Mucosa of descending colon (tissue), 3 donors: ENCODE data around the gene RAB29. TPM values are rescaled to one million over a fixed set of nuclear protein-coding genes. Genes with fewer than 3 reads are reported as not detected.

Experiments
- ATAC-seq: fragments of 200-7000 bp; cut with Tn5 transposase; one replicate; pipeline ENCODE4 v1.9.1; 2020; ENCODE audit warnings: mild to moderate bottlenecking, moderate library complexity
- DNase-seq, 3 donors: peaks; one replicate each; pipeline ENCODE4 v3.0.0-alpha.2; 2020
- H3K36me3 ChIP-seq: fragments of 200-600 bp; one replicate; pipeline ENCODE4 v1.8.0; 2021; ENCODE audit warnings: low read depth, mild to moderate bottlenecking
- H3K4me1 ChIP-seq: fragments of 200-600 bp; one replicate; pipeline ENCODE4 v1.8.0; 2021; ENCODE audit warnings: low read depth, mild to moderate bottlenecking
- H3K4me3 ChIP-seq: fragments of 200-600 bp; one replicate; pipeline ENCODE4 v1.8.0; 2021; ENCODE audit warnings: mild to moderate bottlenecking
- H3K9me3 ChIP-seq: fragments of 200-600 bp; one replicate; pipeline ENCODE4 v1.8.0; 2021; ENCODE audit warnings: mild to moderate bottlenecking
- CTCF ChIP-seq: fragments of 200-600 bp; IDR thresholded peaks from one replicate; pipeline ENCODE4 v1.8.0; 2022; ENCODE audit warnings: antibody characterized with exemption, mild to moderate bottlenecking
- intact Hi-C, 2 donors: fragments of 100-400 bp; cut with DNase I in 1 of 2; cut with micrococcal nuclease in 1 of 2; formaldehyde crosslinking; loops; one replicate each; pipeline versions ENCODE4 v1.11.0 to v1.11.1; 2022; cut with DNase I, micrococcal nuclease
- total RNA-seq, 3 donors: library from RNA; stranded (reverse); fragmentation: NEBNext Ultra II Directional in 2 of 3; extraction: Animal tissue kit (Norgen Biotek cat#: 25700) in 2 of 3; gene quantifications; one replicate each; pipeline versions ENCODE4 v1.2.1 to v1.2.4, GENCODE V29; 2021 to 2023
- donor health status: DM: no; HTN: no; CAD: no; lungs with moderate emphysema.
- donor health status: DM: no; HTN: no; CAD: no.
- donor health status: DM: no; HTN: yes; CAD: no.

Gene RAB29
- total RNA-seq, 3 donors from 2014 or later = 4.7 to 27.5 (median 7.8) TPM

- TF ChIP-seq CTCF = no peak
- peak; percentile 33 for ATAC-seq
- intact Hi-C loops = no loop called here
- Histone ChIP-seq H3K4me1 (peaks cover 19% of the 10 kb centered on the region), H3K9me3 (no peaks in the 10 kb centered on the region), H3K4me3 (peak overlapping the region; percentile 65), H3K36me3 (no peaks in the 10 kb centered on the region)
- DNase-seq = peak in 1 of 3 donors; percentile 41
Observed at GRCh38 chr1:205748403-205749233, 26.7 kb downstream of the RAB29 start.

DNA sequence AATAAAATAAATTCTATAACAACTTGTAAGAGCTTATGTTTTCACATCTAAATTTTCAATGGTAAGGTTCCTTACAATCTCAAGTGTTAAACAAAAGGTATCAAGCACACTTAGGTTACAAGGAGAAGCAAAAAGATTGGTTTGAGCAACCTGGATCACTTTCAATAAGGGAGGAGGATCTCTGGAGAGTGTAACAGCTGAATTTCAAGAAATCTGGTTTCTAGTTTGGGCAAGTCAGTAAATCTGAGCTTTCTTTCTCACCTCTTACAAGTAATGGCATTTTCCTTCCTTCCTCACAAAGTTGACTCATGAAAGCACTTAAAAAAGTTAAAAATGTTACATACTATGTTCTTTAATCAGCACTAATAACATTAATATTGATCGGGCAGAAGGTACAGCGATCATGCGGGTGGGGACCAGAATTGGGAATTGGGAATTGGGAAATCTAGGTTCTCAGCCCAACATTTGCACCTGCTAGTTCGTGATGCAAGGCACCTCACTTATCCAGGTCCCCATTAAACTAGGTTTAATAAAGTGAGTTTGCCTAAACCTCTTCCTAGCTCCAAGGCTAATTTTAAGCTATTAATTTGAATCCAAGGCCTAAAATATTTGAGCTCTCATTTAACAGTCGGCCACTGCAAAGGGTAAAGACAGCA lies 28.4 kb downstream of the RAB29 start:
- Histone ChIP-seq H3K4me3 (no peak overlapping the region), H3K9me3 (no peaks in the 10 kb centered on the region), H3K4me1 (peaks cover 19% of the 10 kb centered on the region), H3K36me3 (no peaks in the 10 kb centered on the region)
- ATAC-seq = no peak
- no peak for TF ChIP-seq CTCF
- intact Hi-C loops = no loop called here
- DNase-seq = no peak

DNA sequence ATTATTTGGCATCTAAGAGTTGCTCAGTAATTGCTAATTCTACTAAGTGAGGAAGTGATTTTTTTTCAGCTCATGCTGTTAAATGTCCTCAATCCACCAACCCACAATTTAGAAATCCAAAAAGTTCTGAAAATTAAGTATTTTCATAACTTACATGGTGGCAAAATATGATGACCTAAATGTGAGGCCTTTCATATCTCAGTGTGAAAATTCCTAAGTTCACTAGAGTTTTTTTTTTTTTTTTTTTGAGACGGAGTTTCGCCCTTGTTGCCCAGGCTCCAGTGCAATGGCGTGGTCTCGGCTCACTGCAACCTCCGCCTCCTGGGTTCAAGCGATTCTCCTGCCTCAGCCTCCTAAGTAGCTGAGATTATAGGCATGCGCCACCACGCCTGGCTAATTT lies 30.9 kb downstream of the RAB29 start:
- ATAC-seq = no peak

GRCh38 chr1:205743977-205744376 lies 31.3 kb downstream of the RAB29 start:
- TF ChIP-seq CTCF = no peak
- no peak for DNase-seq
- Histone ChIP-seq H3K36me3 (no peaks in the 10 kb centered on the region), H3K4me1 (peaks cover 19% of the 10 kb centered on the region), H3K9me3 (no peaks in the 10 kb centered on the region), H3K4me3 (no peak overlapping the region)
- intact Hi-C loops = no loop called here
- ATAC-seq = no peak

More for the DNA sequence above, 30.9 kb downstream of the RAB29 start:
- Histone ChIP-seq H3K4me1 (peaks cover 19% of the 10 kb centered on the region), H3K36me3 (no peaks in the 10 kb centered on the region), H3K9me3 (no peaks in the 10 kb centered on the region), H3K4me3 (no peak overlapping the region)
- intact Hi-C loops = no loop called here
- no peak for TF ChIP-seq CTCF
- DNase-seq = no peak

GRCh38 chr1:205741681-205742080 lies 33.6 kb downstream of the RAB29 start:
- DNase-seq (no peak), ATAC-seq (no peak)
- Histone ChIP-seq H3K4me1 (peaks cover 5% of the 10 kb centered on the region), H3K4me3 (no peak overlapping the region), H3K9me3 (no peaks in the 10 kb centered on the region), H3K36me3 (no peaks in the 10 kb centered on the region)
- no peak for TF ChIP-seq CTCF
- intact Hi-C loops = no loop called here
